ENCODE measurements around the gene KCP.

Gene KCP

DNA sequence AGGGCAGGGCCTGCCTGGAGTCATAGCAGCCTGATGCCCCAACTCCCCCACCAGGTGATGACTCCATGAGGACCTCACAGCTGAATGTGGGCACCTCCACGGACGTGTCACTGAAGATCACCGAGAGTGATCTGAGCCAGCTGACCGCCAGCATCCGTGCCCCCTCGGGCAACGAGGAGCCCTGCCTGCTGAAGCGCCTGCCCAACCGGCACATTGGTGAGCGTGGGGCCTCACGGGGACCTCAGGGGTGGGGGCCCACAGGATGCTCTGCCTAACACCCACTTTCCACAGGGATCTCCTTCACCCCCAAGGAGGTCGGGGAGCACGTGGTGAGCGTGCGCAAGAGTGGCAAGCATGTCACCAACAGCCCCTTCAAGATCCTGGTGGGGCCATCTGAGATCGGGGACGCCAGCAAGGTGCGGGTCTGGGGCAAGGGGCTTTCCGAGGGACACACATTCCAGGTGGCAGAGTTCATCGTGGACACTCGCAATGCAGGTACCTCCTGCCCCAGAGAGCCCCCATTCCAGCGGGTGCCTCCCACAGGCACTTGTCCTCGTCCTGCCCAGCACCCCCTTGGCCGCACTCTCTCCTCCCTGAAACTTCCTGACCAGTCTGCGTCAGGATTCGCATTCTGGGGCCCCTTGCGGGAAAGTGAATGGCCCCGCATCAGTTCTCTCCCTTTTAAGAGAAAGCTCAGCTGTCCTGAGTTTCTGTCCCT is 57.8 kb downstream of the KCP start:
- DNase-seq: no peak

DNA sequence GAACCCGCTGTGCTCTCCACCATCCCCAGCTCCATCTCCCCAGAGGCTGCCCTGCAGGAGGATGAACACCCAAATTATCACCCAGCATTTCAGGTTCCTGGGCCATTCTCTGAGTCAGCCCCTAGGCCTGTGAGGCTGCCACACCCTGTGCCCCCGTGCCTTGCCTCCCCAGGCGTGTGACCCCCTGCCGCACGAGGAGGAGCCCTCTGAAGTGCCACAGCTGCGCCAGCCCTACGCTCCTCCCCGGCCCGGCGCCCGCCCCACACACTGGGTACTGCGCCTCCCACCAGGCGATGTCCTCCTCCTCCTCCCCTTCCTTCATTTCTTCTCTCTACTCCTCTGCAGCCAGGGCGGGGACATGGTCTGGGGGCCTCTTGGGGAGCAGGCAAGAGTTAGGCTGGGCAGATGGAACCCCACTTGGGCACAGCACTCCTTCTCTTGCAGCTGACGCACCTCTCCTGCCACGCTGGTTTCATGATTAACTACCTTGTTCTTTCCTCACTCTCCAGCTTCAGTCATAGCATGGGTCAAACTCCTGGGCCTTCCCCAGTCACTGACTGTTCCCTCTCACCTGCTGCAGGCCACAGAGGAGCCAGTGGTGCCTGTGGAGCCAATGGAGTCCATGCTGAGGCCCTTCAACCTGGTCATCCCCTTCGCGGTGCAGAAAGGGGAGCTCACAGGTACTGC is 60.6 kb downstream of the KCP start:
- DNase-seq: no peak

DNA sequence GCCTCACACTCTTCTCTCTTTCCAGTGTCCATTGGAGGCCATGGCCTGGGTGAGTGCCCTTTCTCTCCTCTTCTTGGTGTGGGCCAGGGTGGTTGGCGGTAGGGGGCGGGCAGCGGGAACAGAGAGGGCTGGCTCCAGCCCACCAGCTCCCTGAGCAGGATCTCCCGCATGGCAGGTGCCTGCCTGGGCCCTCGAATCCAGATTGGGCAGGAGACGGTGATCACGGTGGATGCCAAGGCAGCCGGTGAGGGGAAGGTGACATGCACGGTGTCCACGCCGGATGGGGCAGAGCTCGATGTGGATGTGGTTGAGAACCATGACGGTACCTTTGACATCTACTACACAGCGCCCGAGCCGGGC is 61.4 kb downstream of the KCP start:
- DNase-seq: no peak

DNA sequence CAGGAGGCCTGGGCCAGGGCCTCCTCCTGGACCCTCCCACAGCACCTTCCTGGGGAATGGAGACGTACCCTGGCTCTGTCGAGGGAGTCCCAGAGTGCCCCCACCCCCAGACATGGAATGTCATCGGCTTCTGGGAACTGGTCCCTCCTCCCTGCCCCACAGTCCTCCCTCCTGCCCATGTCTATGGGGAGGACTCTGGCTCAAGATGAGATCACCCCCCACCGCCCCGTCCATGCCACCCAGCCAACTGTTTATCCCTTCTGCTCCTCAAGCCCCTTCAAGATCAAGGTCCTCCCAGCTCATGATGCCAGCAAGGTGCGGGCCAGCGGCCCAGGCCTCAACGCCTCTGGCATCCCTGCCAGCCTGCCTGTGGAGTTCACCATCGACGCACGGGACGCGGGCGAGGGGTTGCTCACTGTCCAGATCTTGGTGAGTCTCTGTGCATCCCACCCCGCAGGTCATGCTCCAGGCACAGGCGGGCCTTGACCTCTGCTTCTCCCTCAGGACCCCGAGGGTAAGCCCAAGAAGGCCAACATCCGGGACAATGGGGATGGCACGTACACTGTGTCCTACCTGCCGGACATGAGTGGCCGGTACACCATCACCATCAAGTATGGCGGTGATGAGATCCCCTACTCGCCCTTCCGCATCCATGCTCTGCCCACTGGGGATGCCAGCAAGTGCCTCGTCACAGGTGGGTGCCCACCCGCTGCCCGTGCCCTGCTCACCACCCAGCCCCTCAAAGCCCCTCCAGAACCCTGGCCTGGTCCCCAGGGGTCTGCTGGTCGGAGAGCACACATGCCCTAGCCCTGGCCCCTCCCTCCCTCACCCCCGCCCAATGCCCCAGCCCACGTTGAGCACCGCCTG is 62.0 kb downstream of the KCP start:
- DNase-seq: no peak

DNA sequence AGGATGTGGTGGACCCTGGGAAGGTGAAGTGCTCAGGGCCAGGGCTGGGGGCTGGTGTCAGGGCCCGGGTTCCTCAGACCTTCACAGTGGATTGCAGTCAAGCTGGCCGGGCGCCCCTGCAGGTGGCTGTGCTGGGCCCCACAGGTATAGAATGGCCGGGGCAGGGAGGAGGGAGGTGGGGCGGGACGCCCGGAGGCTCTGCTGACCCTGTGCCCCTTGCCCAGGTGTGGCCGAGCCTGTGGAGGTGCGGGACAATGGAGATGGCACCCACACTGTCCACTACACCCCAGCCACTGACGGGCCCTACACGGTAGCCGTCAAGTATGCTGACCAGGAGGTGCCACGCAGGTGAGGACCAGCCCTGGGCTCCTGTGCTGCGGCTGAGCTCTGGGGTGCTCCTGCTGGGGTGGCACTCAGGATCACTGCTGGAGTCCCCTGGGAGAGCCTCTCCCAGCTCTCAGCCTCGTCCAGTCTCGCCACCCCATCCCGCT is 62.7 kb downstream of the KCP start:
- DNase-seq: no peak

DNA sequence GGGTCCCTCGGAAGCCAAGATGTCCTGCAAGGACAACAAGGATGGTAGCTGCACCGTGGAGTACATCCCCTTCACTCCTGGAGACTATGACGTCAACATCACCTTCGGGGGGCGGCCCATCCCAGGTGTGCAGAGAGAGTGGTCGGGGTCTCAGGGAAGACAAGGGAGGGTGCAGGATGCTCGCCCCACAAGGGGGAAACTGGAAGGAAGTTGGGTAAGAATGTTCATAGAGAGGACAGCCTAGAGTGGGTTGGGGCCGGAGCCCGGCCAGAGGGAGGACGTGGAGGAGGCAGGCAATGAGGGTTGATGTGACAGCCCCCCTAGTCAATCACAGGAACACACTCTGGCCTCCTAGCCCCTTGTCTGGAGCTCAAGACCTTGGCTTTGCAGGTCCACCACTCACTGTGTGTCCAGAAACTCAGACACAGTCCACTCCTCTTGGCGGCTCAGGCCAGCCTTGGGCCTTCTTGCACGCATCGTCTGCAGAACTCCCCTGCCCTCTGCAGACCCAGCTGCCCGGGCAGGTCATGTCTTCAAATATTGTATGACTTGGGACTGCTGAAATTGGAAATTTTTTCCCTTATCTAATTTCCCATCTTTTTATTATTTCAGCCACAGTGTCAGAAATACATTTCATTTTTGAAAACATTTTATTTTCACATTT is 63.6 kb downstream of the KCP start:
- no peak for DNase-seq

DNA sequence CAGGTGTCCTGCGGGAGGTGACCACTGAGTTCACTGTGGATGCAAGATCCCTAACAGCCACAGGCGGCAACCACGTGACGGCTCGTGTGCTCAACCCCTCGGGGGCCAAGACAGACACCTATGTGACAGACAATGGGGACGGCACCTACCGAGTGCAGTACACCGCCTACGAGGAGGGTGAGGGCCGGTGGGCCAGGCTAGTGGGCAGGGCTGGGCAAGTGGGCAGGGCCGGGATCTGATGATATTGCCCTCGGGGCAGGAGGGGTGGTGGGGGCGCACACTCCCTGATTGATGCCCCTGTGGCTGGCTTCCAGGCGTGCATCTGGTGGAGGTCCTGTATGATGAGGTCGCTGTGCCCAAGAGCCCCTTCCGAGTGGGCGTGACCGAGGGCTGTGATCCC is 64.5 kb downstream of the KCP start:
- DNase-seq: no peak

DNA sequence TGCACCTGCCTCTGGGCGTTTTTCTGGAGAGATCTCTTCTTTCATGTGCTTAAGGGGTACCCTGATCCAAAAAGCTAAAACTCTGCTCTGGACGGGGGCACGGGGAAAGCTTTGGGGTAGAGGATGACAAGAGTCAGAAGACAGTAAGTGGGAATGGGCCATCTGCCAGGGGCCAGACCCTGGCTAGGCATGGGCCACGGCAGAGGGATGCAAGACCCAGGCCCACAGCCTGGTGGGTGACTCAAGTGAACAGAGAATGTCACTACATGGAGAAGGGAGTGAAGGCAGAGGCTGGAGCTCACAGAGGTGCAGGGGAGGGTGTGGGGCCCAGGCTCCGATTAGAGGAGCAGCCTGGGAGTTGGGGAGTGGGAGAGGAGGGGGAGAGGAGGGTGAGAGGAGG is 65.0 kb downstream of the KCP start:
- DNase-seq: no peak

DNA sequence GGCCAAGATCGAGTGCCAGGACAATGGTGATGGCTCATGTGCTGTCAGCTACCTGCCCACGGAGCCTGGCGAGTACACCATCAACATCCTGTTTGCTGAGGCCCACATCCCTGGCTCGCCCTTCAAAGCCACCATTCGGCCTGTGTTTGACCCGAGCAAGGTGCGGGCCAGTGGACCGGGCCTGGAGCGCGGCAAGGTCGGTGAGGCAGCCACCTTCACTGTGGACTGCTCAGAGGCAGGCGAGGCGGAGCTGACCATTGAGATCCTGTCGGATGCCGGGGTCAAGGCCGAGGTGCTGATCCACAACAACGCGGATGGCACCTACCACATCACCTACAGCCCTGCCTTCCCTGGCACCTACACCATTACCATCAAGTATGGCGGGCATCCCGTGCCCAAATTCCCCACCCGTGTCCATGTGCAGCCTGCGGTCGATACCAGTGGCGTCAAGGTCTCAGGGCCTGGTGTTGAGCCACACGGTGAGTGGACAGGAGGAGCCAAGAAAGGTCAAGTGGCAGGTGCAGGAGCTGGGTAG is 65.7 kb downstream of the KCP start:
- no peak for DNase-seq

DNA sequence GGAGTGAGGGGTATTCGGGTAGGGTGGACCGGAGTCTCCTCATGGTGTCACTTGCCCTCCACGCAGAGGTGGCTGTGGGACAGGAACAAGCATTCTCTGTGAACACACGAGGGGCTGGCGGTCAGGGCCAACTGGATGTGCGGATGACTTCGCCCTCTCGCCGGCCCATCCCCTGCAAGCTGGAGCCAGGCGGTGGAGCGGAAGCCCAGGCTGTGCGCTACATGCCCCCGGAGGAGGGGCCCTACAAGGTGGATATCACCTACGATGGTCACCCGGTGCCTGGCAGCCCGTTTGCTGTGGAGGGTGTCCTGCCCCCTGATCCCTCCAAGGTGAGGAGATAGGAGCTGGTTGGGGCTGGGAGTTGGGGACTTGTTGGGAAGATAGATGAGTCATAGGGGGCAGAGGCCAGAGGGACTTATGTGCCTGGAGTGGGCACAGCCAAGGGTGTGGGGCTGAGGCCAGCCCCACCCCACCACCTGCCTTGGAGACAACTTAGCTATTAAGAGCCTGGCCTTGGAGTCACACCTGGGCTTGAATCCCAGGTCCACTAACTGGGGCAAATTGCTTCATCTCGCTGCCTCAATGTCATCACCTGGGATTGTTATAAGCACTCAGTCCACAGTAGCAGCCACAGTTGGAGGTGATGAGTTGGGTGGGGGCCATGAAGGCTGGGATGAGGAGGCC is 66.4 kb downstream of the KCP start:
- no peak for DNase-seq

DNA sequence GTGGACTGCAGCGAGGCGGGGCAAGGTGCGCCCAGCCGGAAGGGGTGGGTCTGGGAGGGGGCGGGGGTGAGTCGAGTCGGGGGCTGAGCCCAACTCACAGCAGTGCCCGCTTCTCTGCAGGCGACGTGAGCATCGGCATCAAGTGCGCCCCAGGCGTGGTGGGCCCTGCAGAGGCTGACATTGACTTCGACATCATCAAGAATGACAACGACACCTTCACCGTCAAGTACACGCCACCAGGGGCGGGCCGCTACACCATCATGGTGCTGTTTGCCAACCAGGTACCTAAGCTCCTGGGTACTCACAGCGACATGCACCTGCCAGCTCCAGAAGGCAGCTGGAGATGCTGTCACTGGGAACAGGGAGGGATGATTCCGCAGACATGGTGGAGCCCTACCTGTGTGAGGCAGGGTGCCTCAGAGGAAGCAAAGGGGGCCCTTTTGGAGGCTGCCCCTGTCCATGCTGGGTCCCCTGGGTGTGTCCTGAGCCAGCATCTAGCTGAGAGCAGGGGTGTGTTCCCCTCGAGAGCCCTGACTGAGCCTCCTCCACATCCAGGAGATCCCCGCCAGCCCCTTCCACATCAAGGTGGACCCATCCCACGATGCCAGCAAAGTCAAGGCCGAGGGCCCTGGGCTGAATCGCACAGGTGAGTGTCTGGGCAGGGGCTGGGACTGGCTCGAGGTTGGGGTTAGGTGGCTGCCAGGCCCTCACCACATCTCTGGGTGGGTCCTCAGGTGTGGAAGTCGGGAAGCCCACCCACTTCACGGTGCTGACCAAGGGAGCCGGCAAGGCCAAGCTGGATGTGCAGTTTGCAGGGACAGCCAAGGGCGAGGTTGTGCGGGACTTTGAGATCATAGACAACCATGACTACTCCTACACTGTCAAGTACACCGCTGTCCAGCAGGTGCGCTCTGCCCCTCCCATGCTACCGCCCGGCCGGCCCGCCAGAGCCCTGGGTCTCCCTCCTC is 67.6 kb downstream of the KCP start:
- DNase-seq: no peak

DNA sequence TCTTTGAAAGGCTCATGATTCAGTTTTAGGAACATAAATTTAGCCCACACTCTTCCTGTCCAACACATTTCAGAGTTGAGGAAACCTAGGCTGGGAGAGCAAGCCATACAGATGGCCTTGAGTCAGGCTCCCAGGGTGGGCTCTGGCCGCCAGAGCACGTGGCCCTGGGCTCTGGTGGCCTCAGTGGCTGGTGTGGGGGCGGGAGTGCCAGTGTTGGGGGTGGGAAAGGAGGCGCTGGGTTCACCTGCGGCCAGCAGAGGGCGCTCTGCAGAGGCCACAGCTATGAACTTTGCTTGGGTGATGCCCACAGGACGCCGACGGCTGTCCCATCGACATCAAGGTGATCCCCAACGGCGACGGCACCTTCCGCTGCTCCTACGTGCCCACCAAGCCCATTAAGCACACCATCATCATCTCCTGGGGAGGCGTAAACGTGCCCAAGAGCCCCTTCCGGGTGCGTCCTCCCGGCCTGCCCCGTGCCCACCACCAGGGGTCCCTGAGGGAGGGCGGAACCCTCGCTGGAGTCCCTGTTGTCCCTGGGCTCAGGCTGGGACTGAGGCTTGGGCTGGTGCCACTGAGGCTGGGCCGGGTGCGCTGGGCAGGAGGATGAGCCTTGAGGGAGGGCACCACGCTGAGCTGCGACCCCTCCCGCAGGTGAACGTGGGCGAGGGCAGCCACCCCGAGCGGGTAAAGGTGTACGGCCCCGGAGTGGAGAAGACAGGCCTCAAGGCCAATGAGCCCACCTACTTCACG is 68.4 kb downstream of the KCP start:
- no peak for DNase-seq

DNA sequence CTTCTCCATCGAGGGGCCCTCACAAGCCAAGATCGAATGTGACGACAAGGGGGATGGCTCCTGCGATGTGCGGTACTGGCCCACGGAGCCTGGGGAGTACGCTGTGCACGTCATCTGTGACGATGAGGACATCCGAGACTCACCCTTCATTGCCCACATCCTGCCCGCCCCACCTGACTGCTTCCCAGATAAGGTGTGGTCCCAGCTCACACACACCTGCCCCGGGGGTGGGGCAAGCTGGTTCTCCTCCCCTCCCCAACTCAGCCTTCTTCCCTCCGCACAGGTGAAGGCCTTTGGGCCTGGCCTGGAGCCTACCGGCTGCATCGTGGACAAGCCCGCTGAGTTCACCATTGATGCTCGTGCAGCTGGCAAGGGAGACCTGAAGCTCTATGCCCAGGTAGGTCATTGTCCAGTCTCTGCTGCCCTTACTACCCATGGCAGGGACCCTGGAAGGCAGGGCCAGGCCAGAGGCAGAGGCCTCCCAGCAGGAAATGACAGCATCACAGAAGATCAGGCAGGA is 69.3 kb downstream of the KCP start:
- DNase-seq: no peak

DNA sequence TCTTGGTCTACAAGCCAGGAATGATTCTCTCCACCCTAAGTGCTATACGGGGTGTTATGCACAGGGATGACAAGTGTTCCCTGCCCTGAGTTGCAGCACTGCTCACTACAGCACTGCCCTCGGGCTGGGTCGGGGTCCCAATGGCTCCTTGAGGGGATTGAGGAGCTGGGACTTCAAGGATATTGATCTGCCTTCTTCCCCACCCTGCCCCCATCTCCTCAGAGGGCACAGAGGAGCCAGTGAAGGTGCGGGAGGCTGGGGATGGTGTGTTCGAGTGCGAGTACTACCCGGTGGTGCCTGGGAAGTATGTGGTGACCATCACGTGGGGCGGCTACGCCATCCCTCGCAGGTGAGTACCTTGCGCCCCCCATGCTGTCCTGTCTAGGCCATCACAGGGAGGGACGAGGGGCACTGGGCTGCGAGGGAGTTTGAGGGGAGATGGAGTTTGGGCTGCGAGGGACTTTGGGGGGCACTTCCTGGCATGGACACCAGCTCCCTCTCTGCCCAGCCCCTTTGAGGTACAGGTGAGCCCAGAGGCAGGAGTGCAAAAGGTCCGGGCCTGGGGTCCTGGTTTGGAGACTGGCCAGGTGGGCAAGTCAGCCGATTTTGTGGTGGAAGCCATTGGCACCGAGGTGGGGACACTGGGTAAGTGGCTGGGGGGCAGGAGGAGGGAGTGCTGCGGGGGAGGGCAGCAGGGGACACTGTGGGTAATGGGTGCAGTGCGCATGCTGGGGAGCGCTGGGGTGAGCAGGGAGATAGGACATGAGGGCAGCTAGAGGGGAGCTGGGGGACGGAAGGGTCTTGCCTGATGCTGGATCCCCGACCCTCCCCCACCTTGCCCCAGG is 70.0 kb downstream of the KCP start:
- DNase-seq: no peak

DNA sequence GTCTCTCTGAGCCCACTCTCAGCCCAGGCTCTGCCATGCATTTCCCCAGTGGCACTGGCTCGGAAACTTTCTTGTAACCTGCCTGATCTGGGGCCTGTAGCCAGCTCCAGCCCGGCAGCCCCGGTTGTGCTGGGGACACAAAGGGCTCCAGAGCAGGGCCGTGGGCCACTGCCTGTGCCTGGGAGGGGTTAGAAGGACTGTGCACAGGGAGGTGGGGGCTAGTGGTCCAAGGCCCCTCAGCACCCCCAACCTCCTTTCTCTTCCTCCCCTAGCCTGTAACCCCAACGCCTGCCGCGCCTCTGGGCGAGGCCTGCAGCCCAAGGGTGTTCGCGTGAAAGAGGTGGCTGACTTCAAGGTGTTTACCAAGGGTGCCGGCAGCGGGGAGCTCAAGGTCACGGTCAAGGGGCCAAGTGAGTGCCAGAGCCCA is 70.7 kb downstream of the KCP start:
- DNase-seq: no peak

DNA sequence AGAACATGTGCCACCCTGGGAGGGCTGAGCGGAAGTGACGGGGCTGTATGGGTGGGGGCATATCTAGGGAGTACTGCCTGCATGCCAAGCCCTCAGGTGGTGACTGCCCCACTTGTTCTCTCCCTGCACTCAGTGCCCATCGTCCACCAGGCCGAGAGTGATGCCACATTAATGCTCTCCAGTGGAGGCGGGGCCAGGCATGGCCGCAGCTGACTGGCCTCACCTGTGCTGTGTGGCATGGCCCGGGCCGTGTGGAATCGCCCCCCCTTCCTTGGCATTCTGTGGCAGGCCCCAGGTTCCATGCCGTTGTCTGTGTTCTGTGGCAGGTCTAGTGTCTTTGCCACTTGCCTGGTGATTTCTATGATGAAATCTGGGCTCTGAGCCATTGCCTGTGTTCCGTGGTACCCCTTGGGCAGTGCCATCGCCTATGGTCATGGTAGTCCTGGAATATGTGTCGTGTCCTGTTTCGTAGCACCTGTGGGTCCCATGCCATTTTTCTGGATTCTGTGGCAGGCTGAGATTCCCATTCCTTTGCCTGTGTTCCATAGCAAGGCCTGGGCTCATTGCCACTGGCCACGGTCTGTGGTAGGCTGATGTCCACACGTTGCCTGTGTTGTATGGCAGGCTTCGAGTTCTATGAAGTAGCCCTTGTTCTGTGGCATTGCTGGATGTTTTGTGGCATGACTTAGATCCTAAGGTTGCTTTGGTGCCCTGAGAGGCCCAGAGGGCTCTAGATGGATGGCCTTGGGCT is 71.4 kb downstream of the KCP start:
- DNase-seq: no peak

DNA sequence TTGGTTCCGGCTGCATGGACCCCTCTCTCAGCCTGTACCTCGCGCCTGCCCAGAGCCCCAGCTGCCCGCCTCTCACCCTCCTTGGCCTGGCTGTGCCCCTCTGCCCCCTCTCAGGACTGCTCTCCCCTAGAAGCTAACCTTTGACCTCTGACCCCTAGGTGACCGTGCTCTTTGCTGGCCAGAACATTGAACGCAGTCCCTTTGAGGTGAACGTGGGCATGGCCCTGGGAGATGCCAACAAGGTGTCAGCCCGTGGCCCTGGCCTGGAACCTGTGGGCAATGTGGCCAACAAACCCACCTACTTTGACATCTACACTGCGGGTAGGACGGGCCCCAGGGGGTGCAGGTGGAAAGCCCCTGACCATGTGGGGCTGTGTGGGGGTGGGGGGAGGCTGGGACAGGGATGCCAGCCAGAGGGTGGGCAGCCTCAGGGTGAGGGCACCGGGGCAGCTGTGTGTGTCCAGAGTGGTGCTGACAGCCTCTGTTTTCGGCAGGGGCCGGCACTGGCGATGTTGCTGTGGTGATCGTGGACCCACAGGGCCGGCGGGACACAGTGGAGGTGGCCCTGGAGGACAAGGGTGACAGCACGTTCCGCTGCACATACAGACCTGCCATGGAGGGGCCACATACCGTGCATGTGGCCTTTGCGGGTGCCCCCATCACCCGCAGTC is 72.3 kb downstream of the KCP start:
- DNase-seq: no peak

DNA sequence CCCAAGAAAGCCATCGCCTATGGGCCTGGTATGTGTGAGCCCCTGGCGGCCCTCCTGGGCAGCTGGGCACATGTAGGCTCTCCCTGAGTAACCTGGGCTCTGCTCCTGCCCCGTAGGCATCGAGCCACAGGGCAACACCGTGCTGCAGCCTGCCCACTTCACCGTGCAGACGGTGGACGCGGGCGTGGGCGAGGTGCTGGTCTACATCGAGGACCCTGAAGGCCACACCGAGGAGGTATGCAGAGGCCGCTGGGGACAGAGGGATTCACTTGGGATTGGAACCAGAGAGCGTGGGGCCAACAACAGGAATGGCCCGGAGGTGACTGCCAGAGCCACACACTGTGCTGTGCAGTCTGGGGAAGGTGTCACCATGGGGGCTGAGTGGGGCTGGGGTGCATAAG is 73.0 kb downstream of the KCP start:
- no peak for DNase-seq
